ENCODE measurements around the gene AFAP1L1.

The AFAP1L1 gene

DNA sequence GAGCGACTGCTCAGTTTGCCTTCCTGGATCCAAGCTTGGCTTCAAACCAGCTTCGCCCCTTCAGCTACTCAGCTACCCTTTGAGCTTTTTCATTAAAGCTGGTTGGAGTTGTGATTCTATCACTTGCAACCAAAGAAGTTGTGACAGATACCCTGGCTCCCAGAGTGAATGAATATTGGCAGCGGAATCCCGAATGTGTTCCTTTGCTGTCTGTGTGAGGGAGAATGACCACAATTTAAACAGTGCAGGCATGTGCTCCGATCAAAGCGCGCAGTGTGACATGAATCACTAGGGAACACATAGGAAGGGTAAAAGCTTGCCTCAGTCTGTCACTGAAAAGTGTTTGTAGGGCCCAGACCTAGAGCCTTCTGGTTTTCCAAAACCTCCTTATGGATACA is 6.6 kb upstream of the AFAP1L1 start:
- no peak overlapping the region for H3K18ac ChIP-seq (ENCODE audit: low read depth in 1 of 2, low read length in 2 of 2)
- no peak overlapping the region for H2BK12ac ChIP-seq (ENCODE audit: low read length in 2 of 2)
- peaks cover 3% of the 10 kb centered on the region for H3K4me1 ChIP-seq (ENCODE audit: control insufficient read depth, insufficient read depth, low read depth, low read length)
- H3K79me1 ChIP-seq (replicated peaks; ENCODE audit: low read length, poor library complexity, severe bottlenecking), result no peaks in the 10 kb centered on the region
- H2BK120ac ChIP-seq (ENCODE audit: low read depth, low read length), result no peak overlapping the region
- H2AFZ ChIP-seq (ENCODE audit: low read depth, low read length), result no peak overlapping the region
- no peak overlapping the region for H2AK5ac ChIP-seq (ENCODE audit: low read length, severe bottlenecking)
- H3K14ac ChIP-seq (ENCODE audit: low read length in 2 of 2), result no peak overlapping the region
- no peak overlapping the region for H2BK5ac ChIP-seq (ENCODE audit: low read depth, low read length, poor library complexity, severe bottlenecking)
- H3K27ac ChIP-seq (ENCODE audit: low read length, poor library complexity, severe bottlenecking), result no peak overlapping the region
- no peaks in the 10 kb centered on the region for H3K36me3 ChIP-seq (ENCODE audit: control insufficient read depth in 1 of 2, insufficient read depth in 2 of 2, low read depth in 1 of 2, low read length in 2 of 2)
- no peak overlapping the region for H4K8ac ChIP-seq (ENCODE audit: low read length)
- H4K91ac ChIP-seq (ENCODE audit: low read length), result no peak overlapping the region
- no peak overlapping the region for H3K4ac ChIP-seq (ENCODE audit: low read depth in 1 of 2, low read length in 2 of 2)
- no peak overlapping the region for H3K23ac ChIP-seq (ENCODE audit: low read length in 2 of 2)
- peaks cover 15% of the 10 kb centered on the region for H3K9me3 ChIP-seq (ENCODE audit: control insufficient read depth, low read length)
- no peak overlapping the region for H3K4me3 ChIP-seq (ENCODE audit: insufficient read depth in 1 of 2, low read depth in 1 of 2, low read length in 2 of 2)
- no peak overlapping the region for H3K9ac ChIP-seq (ENCODE audit: low read length)
- no peak for DNase-seq
- no peak overlapping the region for H2BK15ac ChIP-seq (ENCODE audit: low read depth, poor library complexity, severe bottlenecking)
- peaks cover 0 to 28% of the 10 kb centered on the region in 2 experiments for H3K27me3 ChIP-seq (ENCODE audit: control insufficient read depth in 1 of 2, insufficient read depth in 1 of 2, low read length in 2 of 2)
- no peak overlapping the region for H3K4me2 ChIP-seq (ENCODE audit: low read length, poor library complexity, severe bottlenecking)
- WGBS, result 85% methylated on average over 6 of the region's 7 CpGs

DNA sequence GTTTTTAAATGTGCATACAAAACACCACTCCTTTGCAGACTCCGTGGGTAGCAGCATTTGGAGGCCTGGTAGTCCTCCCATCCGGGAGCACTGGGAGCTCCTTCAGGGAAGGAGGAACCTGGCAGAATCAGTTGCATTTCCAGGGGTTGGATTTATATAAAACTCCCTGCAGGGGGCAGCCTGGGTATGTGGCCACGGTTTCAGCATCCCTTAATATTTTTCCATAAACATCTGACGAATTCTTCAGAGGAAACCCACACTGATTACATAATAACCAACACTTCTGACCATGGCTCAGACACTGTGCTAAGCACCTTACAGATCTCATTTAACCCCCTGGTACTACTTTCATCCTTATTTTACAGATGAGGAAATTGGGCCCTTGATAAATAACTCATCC is 6.1 kb upstream of the AFAP1L1 start:
- Histone ChIP-seq H2BK12ac (ENCODE audit: low read length in 2 of 2) (no peak overlapping the region), H3K9ac (ENCODE audit: low read length) (no peak overlapping the region), H3K79me1 (replicated peaks; ENCODE audit: low read length, poor library complexity, severe bottlenecking) (no peaks in the 10 kb centered on the region), H3K4me3 (ENCODE audit: insufficient read depth in 1 of 2, low read depth in 1 of 2, low read length in 2 of 2) (no peak overlapping the region), H3K14ac (ENCODE audit: low read length in 2 of 2) (no peak overlapping the region), H2AFZ (ENCODE audit: low read depth, low read length) (no peak overlapping the region), H2BK120ac (ENCODE audit: low read depth, low read length) (no peak overlapping the region), H4K91ac (ENCODE audit: low read length) (no peak overlapping the region), H2BK15ac (ENCODE audit: low read depth, poor library complexity, severe bottlenecking) (no peak overlapping the region), H3K36me3 (ENCODE audit: control insufficient read depth in 1 of 2, insufficient read depth in 2 of 2, low read depth in 1 of 2, low read length in 2 of 2) (no peaks in the 10 kb centered on the region), H3K23ac (ENCODE audit: low read length in 2 of 2) (no peak overlapping the region), H3K18ac (ENCODE audit: low read depth in 1 of 2, low read length in 2 of 2) (no peak overlapping the region), H2AK5ac (ENCODE audit: low read length, severe bottlenecking) (no peak overlapping the region), H3K27me3 (ENCODE audit: control insufficient read depth in 1 of 2, insufficient read depth in 1 of 2, low read length in 2 of 2) (peaks cover 0 to 28% of the 10 kb centered on the region in 2 experiments), H3K27ac (ENCODE audit: low read length, poor library complexity, severe bottlenecking) (no peak overlapping the region), H4K8ac (ENCODE audit: low read length) (no peak overlapping the region), H3K4me2 (ENCODE audit: low read length, poor library complexity, severe bottlenecking) (no peak overlapping the region), H3K9me3 (ENCODE audit: control insufficient read depth, low read length) (peaks cover 15% of the 10 kb centered on the region), H3K4ac (ENCODE audit: low read depth in 1 of 2, low read length in 2 of 2) (no peak overlapping the region), H3K4me1 (ENCODE audit: control insufficient read depth, insufficient read depth, low read depth, low read length) (peaks cover 3% of the 10 kb centered on the region), H2BK5ac (ENCODE audit: low read depth, low read length, poor library complexity, severe bottlenecking) (no peak overlapping the region)
- 37% methylated on average over 4 of the region's 4 CpGs for WGBS
- peak; percentile 69 for DNase-seq

DNA sequence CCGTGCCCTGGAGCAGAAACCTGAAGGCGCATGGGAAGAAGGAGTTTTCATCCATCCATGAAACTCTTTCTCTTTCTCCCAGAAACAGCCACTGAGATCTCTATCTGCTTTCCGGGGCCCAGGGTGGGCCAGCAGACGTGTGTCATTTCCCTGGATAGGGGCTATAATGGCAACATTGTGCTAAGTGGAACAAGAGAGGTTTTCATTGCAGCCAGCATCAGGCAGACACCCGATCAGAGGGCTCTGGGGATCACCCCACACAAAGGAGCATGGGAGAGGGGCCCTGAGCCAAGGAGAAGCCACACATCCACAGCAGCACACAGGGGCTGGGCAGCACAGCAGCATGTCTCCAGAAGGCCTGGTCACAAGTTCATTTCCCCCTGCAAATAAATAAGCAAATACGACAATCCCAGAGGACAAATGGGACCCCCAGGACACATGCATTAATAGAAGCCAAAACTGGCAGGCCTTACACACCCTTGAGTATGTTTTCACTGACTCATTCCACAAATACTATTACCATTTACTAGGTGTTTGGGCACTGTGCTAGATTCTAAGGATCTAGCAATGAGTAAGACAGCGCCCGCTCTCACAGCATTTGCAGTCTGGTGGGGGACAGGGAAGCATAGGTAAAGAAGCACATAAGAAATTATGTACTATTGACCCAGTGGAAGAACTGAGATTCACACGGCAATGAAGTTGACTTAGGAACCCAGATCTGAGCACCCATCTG is 4.3 kb upstream of the AFAP1L1 start:
- H2BK12ac ChIP-seq (ENCODE audit: low read length in 2 of 2), result no peak overlapping the region
- no peak overlapping the region for H3K4ac ChIP-seq (ENCODE audit: low read depth in 1 of 2, low read length in 2 of 2)
- no peak overlapping the region for H3K18ac ChIP-seq (ENCODE audit: low read depth in 1 of 2, low read length in 2 of 2)
- no peak overlapping the region for H3K4me3 ChIP-seq (ENCODE audit: insufficient read depth in 1 of 2, low read depth in 1 of 2, low read length in 2 of 2)
- no peak overlapping the region for H2AK5ac ChIP-seq (ENCODE audit: low read length, severe bottlenecking)
- WGBS, result 83% methylated on average over 9 of the region's 9 CpGs
- H3K27ac ChIP-seq (ENCODE audit: low read length, poor library complexity, severe bottlenecking), result no peak overlapping the region
- H4K8ac ChIP-seq (ENCODE audit: low read length), result no peak overlapping the region
- peaks cover 15% of the 10 kb centered on the region for H3K9me3 ChIP-seq (ENCODE audit: control insufficient read depth, low read length)
- H2AFZ ChIP-seq (ENCODE audit: low read depth, low read length), result no peak overlapping the region
- H3K4me2 ChIP-seq (ENCODE audit: low read length, poor library complexity, severe bottlenecking), result no peak overlapping the region
- DNase-seq, result no peak
- H3K36me3 ChIP-seq (ENCODE audit: control insufficient read depth in 1 of 2, insufficient read depth in 2 of 2, low read depth in 1 of 2, low read length in 2 of 2), result no peaks in the 10 kb centered on the region
- peaks cover 0 to 27% of the 10 kb centered on the region in 2 experiments for H3K27me3 ChIP-seq (ENCODE audit: control insufficient read depth in 1 of 2, insufficient read depth in 1 of 2, low read length in 2 of 2)
- no peak overlapping the region for H4K91ac ChIP-seq (ENCODE audit: low read length)
- H3K14ac ChIP-seq (ENCODE audit: low read length in 2 of 2), result no peak overlapping the region
- H3K79me1 ChIP-seq (replicated peaks; ENCODE audit: low read length, poor library complexity, severe bottlenecking), result no peaks in the 10 kb centered on the region
- no peak overlapping the region for H2BK120ac ChIP-seq (ENCODE audit: low read depth, low read length)
- H3K4me1 ChIP-seq (ENCODE audit: control insufficient read depth, insufficient read depth, low read depth, low read length), result peaks cover 7% of the 10 kb centered on the region
- no peak overlapping the region for H3K9ac ChIP-seq (ENCODE audit: low read length)
- H3K23ac ChIP-seq (ENCODE audit: low read length in 2 of 2), result no peak overlapping the region
- H2BK15ac ChIP-seq (ENCODE audit: low read depth, poor library complexity, severe bottlenecking), result no peak overlapping the region
- no peak overlapping the region for H2BK5ac ChIP-seq (ENCODE audit: low read depth, low read length, poor library complexity, severe bottlenecking)

DNA sequence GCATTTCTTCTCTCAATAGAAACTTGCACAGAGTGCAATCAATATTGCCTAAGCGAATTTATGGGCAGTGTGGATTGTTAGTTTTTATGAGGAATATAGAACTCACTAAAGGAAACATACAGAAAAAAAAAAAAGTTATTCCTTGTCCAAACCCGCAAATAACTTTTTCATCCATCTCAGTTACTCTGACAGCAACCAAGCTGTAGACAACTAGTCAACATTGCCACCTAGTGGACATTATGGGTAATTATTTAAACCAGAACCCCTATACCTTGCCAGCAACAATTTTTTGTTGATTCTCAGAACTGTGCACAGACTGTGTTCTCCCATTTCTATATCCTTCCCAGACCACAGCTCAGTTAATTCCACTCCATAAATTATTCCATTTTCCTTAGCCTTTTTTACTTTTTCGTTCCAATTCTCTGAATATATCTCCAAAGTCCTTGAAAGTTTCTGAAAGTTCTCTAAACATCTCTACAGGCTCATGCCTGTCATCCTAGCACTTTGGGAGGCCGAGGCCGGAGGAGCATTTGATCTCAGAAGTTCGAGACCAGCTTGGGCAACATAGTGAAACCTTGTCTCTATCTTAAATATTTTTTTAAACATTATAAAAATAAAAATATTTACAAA is 2.6 kb upstream of the AFAP1L1 start:
- Histone ChIP-seq H4K8ac (ENCODE audit: low read length) (no peak overlapping the region), H2BK15ac (ENCODE audit: low read depth, poor library complexity, severe bottlenecking) (no peak overlapping the region), H3K18ac (ENCODE audit: low read depth in 1 of 2, low read length in 2 of 2) (no peak overlapping the region), H3K27me3 (ENCODE audit: control insufficient read depth in 1 of 2, insufficient read depth in 1 of 2, low read length in 2 of 2) (peaks cover 0 to 15% of the 10 kb centered on the region in 2 experiments), H2BK5ac (ENCODE audit: low read depth, low read length, poor library complexity, severe bottlenecking) (no peak overlapping the region), H2AFZ (ENCODE audit: low read depth, low read length) (no peak overlapping the region), H3K27ac (ENCODE audit: low read length, poor library complexity, severe bottlenecking) (no peak overlapping the region), H2BK120ac (ENCODE audit: low read depth, low read length) (no peak overlapping the region), H3K4ac (ENCODE audit: low read depth in 1 of 2, low read length in 2 of 2) (no peak overlapping the region), H3K4me1 (ENCODE audit: control insufficient read depth, insufficient read depth, low read depth, low read length) (peaks cover 12% of the 10 kb centered on the region), H4K91ac (ENCODE audit: low read length) (no peak overlapping the region), H2AK5ac (ENCODE audit: low read length, severe bottlenecking) (no peak overlapping the region), H3K79me1 (replicated peaks; ENCODE audit: low read length, poor library complexity, severe bottlenecking) (peaks cover 11% of the 10 kb centered on the region), H3K4me3 (ENCODE audit: insufficient read depth in 1 of 2, low read depth in 1 of 2, low read length in 2 of 2) (no peak overlapping the region), H3K9ac (ENCODE audit: low read length) (no peak overlapping the region), H3K14ac (ENCODE audit: low read length in 2 of 2) (no peak overlapping the region), H3K23ac (ENCODE audit: low read length in 2 of 2) (no peak overlapping the region), H3K36me3 (ENCODE audit: control insufficient read depth in 1 of 2, insufficient read depth in 2 of 2, low read depth in 1 of 2, low read length in 2 of 2) (no peaks in the 10 kb centered on the region), H3K9me3 (ENCODE audit: control insufficient read depth, low read length) (peaks cover 15% of the 10 kb centered on the region), H3K4me2 (ENCODE audit: low read length, poor library complexity, severe bottlenecking) (no peak overlapping the region), H2BK12ac (ENCODE audit: low read length in 2 of 2) (no peak overlapping the region)
- WGBS, result 30% methylated on average over 3 of the region's 6 CpGs
- peak; percentile 66 for DNase-seq
